ENCODE data around the gene UBAP2.

- TF ChIP-seq CTCF (IDR thresholded peaks at IDR 0.05) (no peak), POLR2A (IDR thresholded peaks at IDR 0.05) (no peak), POLR2AphosphoS5 (IDR thresholded peaks at IDR 0.05) (no peak)
Measured at GRCh38 chr9:33908749-33909148, 139.9 kb downstream of the UBAP2 start.

All from prostate gland (tissue), 2 donors.